Globus pallidus (tissue), 1 donor: ENCODE results near the gene OR10H1.
"Not testable (repeated sequence)": the region's sequence is repeated elsewhere in the genome, so short reads cannot be mapped to it uniquely, and the experiment has no call there.

Source experiments
- DNase-seq: peaks from one replicate; pipeline ENCODE4 v3.0.0-alpha.2; 2015; ENCODE audit warnings: low spot score

Gene OR10H1, protein sequence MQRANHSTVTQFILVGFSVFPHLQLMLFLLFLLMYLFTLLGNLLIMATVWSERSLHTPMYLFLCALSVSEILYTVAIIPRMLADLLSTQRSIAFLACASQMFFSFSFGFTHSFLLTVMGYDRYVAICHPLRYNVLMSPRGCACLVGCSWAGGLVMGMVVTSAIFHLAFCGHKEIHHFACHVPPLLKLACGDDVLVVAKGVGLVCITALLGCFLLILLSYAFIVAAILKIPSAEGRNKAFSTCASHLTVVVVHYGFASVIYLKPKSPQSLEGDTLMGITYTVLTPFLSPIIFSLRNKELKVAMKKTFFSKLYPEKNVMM

DNA sequence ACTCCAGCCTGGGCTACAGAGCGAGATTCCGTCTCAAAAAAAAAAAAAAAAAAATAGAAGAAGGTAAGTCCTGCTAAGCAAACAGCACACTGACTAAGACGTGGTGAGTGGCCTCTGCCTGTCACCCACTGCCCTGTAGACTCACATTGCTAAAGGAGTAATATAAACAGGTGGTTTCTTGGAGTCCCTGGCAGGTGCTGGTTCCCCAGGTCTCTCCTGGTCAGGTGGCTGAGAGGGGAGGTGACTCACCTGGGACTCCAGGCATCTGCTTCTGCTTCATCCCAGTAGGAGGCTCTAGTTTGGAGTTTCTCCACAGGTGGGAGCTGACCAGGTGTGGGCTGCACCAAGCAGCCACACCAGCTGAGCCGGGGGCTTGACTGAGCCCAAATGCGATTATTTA lies at the start of gene OR10H1:
Gene OR10H1, minus strand, starts transcription at position 359 of the 400 bp plus-strand sequence. CDS start 7,627 bp downstream, outside the sequence.
- DNase-seq = no peak

DNA sequence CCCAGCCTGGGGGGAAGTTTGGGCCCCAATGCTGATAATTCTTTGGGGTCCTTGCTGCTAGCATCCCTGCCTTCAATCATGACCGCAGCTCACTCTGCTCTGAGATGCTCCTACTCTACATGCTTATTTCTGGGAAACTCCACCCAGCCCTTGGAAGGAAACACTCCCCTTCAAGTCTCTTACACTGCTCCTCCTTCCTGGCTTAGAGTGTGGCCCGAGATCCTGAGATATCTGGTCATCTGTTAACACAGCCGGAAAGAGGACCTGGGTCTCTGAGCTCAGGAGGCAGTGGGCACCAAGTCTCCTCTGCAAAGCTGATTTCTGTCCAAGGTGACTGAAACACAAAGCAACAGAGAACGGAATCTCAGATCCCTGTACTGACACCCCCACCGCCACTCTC lies 49.4 kb upstream of the OR10H1 start:
- no peak for DNase-seq

DNA sequence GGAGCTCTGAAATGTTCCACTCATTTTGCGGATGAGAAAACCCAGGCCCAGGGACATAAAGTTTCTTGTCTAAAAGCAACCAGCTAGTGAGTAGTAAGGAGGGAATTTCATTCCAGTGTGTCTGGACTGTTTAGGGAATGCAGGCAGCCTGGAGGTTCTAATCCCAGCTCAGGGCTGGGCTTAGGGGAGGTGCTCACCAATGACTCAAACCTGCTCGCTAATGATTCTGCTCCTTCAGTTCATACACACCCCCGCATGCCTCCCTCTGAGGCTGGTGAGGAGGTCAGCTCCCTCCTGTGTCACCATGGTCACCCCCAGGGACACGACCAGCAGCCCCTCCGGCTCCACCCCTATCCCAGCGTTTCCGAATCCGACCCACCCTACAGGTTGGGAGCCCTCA lies 47.8 kb upstream of the OR10H1 start:
- no peak for DNase-seq

DNA sequence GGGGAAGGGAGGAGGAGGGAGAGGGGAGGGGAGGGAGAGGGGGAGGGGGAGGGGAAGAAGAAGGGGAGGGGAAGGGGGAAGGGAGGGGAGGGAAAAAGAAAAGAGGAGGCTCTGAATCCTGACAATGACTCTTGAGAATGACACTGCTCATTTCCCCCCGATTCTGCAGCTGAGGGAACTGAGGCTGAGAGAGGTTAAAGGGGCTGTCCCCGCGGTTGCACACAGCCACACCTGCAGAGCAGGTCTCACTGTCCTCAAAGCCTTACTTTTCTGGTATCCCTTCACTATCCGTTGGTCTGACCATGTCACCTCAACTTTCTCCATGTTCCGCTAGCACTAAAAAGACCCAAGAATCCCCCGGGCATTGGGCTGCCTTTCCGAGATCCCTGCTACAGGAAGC lies 47.0 kb upstream of the OR10H1 start:
- DNase-seq = no peak

DNA sequence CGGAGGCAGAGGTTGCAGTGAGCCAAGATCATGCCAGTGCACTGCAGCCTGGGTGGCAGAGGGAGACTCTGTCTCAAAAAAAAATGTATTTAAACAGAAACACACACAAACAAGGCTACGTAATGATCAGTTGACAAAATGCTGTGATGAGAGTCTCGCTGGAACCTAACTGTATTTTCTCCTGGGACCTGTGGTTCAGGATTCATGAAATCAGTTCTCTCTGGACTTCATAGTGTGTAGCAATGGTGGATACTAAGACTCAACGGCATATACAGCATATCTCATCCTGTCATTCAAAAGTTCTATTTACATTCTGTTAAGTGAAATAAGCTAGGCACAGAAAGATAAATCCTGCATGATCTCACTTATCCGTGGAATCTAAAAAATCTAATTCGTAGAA lies 45.1 kb upstream of the OR10H1 start:
- no peak for DNase-seq

DNA sequence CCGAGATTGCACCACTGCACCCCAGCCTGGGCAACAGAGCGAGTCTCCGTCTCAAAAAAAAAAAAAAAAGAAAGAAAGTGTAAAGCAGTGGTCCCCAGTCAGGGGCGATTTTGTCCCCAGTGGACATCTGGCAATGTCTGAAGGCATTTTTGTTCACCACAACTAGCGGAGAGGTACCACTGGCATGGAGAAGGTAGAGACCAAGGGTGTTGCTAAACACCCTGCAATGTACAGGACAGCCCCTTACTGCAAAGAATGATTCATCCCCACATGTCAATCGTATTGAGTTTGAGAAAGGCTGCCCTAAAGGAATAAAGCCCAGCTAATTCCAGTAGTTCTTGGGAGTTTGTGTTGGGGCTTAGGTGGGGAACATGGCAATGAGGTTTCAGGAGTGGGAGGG lies 43.7 kb upstream of the OR10H1 start:
- no peak for DNase-seq

DNA sequence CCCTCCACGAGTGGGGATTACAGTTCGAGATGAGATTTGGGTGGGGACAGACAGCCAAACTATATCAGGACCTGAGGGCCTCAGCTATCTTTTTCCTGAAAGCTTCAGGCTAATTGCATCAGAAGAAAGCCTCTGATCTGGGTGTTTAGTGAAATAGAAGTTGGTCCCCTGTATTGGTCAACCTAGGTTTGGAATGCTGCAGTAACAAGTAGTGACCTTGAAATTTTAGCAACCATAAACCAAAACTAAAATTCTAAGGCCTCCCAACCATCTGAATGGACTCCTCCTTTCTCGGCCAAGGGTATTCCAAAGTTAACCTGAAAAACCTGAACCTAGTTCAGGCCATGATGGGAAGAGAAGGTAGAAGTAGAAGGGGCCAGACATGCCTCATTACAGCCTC lies 34.9 kb upstream of the OR10H1 start:
- DNase-seq = no peak

DNA sequence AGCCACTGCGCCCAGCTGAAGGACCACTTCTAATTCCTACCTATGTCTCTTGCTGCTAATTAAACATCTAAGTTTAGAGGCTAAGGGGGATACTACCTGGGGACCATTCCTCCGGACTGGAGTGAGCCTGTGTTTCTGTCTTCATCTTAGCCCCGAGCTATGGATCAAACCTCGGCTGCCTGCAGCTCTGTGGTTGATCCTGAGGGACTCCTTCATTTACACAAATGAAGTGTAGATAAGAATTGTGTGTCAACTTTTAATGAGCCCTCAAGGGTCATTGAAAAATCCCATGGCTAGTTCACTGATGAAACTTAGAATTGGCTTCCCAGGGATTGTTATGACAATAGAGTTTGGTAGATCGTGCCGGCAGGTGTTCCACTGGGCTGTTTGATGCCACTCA lies 31.5 kb upstream of the OR10H1 start:
- no peak for DNase-seq

DNA sequence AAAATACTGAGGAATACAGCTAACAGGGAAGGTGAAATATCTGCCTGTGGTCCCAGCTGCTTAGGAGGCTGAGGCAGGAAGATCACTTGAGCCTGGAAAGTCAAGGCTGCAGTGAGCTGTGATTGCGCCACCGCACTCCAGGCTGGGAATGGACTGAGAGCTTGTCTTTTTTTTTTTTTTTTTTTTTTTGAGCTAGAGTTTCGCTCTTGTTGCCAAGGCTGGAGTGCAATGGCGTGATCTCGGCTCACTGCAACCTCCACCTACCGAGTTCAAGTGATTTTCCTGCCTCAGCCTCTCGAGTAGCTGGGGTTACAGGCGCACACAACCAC lies 28.4 kb upstream of the OR10H1 start:
- DNase-seq = not testable (repeated sequence)

DNA sequence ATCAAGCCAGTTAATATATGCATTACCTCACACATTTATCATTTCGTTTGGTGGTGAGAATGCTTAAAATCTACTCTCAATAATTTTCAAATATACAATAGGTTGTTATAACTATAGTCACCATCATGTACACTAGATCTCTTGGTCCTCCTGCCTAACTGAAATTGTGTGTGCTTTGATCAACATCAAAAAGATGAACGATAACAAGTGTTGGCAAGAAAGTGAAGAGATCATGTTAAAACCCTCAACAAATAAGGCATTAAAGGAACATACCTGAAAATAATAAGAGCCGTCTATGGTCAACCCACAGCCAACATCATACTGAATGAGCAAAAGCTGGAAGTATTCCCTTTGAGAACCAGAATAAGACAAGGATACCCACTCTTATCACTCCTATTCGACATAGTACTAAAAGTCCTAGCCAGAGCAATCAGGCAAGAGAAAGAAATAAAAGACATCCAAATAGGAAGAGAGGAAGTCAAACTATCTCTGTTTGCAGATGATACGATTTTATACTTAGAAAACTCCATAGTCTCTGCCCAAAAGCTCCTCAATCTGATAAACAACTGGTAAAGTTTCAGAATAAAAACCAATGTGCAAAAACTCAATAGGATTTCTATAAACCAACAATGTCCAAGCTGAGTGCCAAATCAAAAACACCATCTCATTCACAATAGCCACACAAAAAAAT lies 27.9 kb upstream of the OR10H1 start:
- no peak for DNase-seq

DNA sequence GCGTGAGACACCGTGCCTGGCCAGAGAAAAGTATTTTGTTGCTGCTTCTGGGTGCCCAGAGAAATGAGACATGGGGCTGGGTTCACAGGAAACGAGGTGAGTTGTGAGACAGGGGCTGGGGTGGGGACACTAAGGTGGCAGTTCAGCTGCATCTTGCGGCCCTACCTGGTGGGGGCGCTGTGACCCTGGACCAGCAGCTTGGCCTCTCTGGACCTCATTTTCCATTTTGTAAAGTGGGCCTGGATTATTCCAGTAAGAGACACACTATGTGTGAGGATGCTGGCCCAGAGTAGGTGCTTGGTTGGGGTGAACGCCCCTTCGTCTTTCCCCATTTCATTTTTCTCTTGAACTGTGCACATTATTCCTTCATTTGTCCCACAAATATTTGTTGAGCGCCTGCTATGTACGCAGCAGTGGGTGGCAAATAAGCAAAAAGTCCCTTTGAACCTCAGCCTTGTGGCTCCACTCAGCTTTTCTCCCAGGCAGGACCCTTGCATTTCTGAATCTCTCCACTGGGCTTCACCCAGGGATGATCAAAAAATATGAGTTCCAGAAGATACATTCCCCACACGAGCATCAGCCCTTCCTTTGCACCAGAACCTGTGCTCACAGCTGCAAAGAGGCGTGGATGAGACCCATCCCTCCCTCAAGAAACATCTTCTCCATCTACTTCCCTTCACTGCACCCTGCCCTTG lies 26.6 kb upstream of the OR10H1 start:
- DNase-seq = no peak

DNA sequence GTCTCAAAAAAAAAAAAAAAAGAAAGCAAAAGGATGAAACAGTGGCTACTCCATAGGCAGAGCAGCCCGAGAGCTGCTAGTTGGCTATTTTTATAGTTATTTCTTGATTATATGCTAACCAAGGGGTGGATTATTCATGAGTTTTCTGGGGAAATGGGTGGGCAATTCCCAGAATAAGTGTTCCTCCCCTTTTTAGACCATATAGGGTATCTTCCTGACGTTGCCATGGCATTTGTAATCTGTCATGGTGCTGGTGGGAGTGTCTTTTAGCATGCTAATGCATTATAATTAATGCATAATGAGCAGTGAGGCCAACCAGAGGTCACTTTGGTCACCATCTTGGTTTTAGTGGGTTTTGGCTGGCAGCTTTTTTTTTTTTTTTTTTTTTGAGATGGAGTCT lies 25.4 kb upstream of the OR10H1 start:
- no peak for DNase-seq

DNA sequence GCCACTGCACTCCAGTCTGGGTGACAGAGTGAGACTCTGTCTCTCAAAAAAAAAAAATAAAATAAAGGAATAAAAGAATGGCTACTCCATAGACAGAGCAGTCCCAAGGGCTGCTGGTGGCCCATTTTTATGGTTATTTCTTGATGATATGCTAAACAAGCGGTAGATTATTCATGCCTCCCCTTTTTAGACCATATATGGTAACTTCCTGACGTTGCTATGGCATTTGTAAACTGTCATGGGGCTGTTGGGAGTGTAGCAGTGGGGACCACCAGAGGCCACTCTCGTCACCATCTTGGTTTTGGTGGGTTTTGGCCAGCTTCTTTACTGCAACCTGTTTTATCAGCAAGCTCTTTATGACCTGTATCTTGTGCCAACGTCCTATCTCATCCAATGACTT lies 24.4 kb upstream of the OR10H1 start:
- DNase-seq = not testable (repeated sequence)

DNA sequence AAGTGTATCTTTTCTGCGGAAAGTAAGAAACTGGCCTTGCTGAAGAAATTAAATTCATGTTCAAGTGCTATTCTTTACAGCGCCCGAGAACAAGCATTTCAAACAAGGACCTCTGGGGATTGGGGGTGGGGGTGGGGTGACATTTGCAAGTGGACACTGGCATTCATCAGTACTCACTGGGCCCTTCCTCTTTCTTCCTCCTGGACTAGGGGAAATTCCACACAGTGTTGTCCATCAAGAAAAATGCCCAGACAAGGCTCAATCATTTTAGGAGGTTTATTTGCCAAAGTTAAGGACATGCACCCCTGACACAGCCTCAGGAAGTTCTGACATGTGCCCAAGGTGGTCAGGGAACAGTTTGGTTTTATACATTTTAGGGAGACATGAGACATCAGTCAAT lies 22.9 kb upstream of the OR10H1 start:
- no peak for DNase-seq

DNA sequence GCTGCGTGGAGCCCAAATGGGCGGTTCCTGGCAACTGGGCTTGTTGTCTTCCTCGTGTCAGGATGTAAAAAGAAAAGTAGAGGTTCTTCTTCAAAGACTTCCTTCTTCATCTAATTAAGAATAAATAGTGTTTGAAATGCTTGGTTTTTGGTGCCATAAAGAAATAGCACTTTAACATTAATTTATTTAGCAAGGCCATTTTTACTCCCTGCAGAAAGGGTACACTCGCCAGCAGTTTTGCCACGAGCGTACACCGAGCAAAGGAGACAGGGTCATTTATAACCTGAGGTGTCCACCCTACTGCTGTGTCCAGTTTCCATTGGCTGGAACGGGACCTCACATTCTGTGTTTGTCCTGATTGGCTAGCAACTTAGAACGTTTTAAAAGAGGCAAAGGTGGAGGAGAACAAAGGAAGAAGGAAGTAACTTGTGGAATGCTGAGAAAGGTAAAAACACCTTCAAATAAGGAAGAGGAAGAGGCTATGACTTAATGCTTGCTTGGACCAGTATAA lies 21.8 kb upstream of the OR10H1 start:
- DNase-seq = no peak

DNA sequence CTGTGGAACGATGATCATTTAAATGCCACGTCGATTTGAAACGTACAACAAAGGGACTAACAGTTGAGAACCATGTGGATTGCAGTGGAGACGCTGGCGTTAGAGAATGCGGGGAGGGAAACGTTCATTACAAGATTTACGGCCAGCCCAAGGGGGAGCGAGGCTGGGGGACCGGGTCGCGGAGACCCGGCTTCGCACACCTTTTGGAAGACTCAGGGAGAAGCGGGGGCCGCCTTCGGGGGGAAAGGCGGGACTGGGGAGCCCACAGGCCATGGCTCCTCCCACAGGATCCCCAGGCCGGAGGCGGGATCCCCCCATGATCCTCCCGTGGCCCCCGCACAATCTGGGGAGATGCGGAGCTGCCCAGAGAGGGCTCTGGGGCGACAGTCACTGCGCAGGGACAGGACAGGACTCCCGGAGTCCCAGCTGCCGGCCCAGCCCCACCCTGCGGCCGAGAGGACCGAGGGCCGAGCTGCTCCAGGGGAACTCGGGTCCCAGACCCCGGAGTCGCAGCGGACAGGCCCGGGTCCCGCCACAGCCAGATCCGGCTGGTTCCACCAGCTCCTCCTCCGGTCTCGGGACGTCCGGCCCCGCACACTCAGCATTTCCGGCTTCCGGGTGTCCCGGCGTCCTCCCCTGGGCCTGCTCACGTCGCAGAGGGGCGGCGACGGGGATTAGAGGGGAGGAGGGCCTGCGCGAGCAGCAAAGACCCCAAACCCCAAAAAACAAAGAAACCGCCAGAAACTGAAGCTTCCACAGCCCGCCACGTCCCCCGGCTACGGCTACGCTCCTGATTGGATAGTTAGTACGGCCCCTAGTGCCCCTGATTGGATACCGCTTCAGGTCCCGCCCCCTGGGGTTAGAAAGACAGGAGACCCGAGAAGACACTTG lies 21.1 kb upstream of the OR10H1 start:
- DNase-seq = peak; percentile 98

DNA sequence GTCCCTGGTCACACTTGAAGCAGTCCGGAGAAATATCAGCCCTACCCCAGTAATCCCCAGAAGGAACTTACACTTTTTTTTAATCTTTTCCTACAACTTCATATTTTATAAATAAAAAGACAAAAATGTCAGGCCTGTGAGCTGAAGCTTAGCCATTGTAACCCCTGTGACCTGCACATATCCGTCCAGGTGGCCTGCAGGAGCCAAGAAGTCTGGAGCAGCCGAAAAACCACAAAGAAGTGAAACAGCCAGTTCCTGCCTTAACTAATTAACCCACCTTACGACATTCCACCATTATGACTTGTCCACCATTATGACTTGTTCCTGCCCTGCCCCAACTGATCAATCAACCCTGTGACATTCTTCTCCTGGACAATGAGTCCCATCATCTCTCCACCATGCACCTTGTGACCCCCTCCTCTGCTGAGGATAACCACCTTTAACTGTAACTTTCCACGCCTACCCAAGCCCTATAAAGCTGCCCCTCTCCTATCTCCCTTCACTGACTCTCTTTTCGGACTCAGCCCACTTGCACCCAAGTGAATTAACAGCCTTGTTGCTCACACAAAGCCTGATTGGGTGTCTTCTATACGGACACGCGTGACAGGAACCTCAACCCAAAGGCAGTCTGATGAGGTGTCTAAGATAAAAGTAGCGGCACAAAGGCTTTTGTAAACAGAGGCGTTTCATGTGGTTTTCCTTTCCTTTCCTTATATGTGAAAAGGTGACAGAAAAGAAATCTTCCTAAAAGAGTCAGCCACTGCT lies 20.3 kb upstream of the OR10H1 start:
- not testable (repeated sequence) for DNase-seq

DNA sequence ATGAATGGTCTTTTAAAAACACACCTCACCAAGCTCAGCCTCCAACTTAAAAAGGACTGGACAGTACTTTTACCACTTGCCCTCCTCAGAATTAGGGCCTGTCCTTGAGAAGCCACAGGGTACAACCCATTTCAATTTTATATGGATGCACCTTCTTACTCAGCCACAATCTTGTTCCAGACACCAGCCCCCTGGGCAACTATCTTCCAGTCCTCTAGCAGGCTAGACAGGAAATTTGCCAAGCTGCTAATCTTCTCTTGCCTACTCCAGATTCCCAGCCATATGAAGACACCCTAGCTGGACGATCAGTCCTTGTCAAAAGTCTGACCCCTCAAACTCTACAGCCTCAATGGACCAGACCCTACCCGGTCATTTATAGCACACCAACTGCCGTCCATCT lies 18.8 kb upstream of the OR10H1 start:
- DNase-seq = not testable (repeated sequence)

DNA sequence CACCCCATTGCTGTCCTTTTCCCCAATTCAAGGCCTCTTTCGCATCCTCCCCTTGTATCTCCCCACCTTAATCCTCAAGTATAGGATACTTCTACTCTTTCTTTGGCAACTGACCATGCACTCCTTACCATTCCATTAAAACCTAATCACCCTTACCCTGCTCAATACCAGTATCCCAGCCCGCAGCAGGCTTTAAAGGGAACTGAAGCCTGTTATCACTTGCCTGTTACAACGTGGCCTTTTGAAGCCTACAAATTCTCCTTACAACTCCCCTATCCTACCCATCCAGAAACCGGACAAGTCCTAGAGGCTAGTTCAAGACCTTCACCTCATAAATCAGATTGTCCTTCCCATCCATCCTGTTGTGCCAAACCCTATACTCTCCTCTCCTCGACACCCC lies 16.2 kb upstream of the OR10H1 start:
- DNase-seq = no peak

DNA sequence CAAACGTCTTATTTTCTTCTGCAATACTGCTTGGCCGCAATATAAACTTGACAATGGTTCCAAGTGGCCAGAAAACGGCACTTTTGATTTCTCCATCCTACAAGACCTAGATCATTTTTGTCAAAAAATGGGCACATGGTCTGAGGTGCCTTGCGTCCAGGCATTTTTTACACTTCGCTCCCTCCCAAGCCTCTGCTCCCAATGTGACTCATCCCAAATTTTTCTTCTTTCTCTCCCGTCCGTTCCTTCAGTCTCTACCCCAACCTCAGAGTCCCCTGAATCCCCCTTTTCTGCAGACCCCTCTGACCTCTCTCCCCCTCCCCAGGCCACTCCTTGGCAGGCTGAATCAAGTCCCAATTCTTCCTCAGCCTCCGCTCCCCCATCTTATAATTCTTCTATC lies 14.3 kb upstream of the OR10H1 start:
- no peak for DNase-seq

DNA sequence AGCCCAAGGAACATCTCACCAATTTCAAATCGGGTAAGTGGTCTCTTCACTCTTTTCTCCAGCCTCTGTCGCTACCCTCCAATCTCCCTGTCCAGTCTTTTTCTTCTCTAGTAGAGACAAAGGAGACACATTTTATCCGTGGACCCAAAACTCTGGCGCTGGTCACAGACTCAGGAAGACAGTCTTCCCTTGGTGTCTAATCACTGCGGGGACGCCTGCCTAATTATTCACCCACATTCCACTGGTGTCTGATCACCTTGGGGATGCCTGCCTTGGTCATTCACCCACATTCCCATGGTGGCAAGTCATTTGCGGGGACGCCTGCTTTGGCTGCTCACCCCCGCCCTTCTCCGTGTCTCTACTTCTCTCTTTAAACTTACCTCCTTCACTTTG lies 13.8 kb upstream of the OR10H1 start:
- DNase-seq = no peak
